Thyroid gland (tissue), 4 donors: ENCODE results near the gene ARHGEF37.

Experiments
- POLR2A ChIP-seq, 2 donors: fragments of 450-650 bp; IDR thresholded peaks; one replicate each; pipeline ENCODE4 v1.6.1; 2017; ENCODE audit warnings: antibody characterized with exemption in 2 of 2, mild to moderate bottlenecking in 2 of 2, moderate library complexity in 1 of 2
- TF ChIP-seq, protein P1 (sequence below), 6 experiments: fragments of 200-600 bp in 3 of 6; fragments of 450-650 bp in 3 of 6; sonication (generic) in 3 of 6; IDR thresholded peaks; one replicate each; pipeline ENCODE4 v1.5.1; 2016 to 2019; ENCODE audit warnings: antibody characterized with exemption in 6 of 6, mild to moderate bottlenecking in 2 of 6, inconsistent platforms in 1 of 6, moderate library complexity in 1 of 6

GRCh38 chr5:149610589-149611255 is 29.4 kb downstream of the ARHGEF37 start:
- TF ChIP-seq, protein P1, sequence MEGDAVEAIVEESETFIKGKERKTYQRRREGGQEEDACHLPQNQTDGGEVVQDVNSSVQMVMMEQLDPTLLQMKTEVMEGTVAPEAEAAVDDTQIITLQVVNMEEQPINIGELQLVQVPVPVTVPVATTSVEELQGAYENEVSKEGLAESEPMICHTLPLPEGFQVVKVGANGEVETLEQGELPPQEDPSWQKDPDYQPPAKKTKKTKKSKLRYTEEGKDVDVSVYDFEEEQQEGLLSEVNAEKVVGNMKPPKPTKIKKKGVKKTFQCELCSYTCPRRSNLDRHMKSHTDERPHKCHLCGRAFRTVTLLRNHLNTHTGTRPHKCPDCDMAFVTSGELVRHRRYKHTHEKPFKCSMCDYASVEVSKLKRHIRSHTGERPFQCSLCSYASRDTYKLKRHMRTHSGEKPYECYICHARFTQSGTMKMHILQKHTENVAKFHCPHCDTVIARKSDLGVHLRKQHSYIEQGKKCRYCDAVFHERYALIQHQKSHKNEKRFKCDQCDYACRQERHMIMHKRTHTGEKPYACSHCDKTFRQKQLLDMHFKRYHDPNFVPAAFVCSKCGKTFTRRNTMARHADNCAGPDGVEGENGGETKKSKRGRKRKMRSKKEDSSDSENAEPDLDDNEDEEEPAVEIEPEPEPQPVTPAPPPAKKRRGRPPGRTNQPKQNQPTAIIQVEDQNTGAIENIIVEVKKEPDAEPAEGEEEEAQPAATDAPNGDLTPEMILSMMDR (IDR thresholded peaks at IDR 0.05), result no peak
- no peak for TF ChIP-seq POLR2A (IDR thresholded peaks at IDR 0.05)
